Adrenal gland (tissue), 12 donors: ENCODE results near the gene LBH. TPM values are rescaled to one million over a fixed set of nuclear protein-coding genes. Genes with fewer than 3 reads are reported as not detected.

ENCODE experiments used
- DNase-seq, 7 donors: peaks; one replicate each; pipeline ENCODE4 v3.0.0-alpha.2; 2019 to 2020
- H3K27ac ChIP-seq, 5 donors: fragments of 200-600 bp; sonication (generic) in 4 of 5; 1 replicate in 3 of 5; 2 replicates in 2 of 5; pipeline versions ENCODE4 v1.5.1 to v1.8.0; 2016 to 2020; ENCODE audit warnings: mild to moderate bottlenecking in 1 of 5
- H3K27me3 ChIP-seq: fragments of 200-600 bp; 2 replicates; pipeline ENCODE4 v1.8.0; 2021
- H3K36me3 ChIP-seq, 2 donors: fragments of 200-600 bp; replicated peaks in 1 of 2; 1 replicate in 1 of 2; 2 replicates in 1 of 2; pipeline versions ENCODE4 v1.5.1 to v1.8.0; 2018 to 2022
- H3K4me1 ChIP-seq, 2 donors: fragments of 200-600 bp; replicated peaks in 1 of 2; 1 replicate in 1 of 2; 2 replicates in 1 of 2; pipeline versions ENCODE4 v1.5.1 to v1.8.0; 2018 to 2021
- H3K4me3 ChIP-seq, 4 donors: fragments of 200-600 bp; sonication (generic) in 3 of 4; one replicate each; pipeline ENCODE4 v1.5.1; 2016 to 2018
- H3K9me3 ChIP-seq, 3 donors: fragments of 200-600 bp; sonication (generic) in 1 of 3; replicated peaks in 1 of 3; 1 replicate in 2 of 3; 2 replicates in 1 of 3; pipeline versions ENCODE4 v1.5.1 to v1.8.0; 2016 to 2021
- CTCF ChIP-seq, 6 experiments: fragments of 450-650 bp in 4 of 6; fragments of 200-600 bp in 2 of 6; sonication (generic) in 1 of 6; IDR thresholded peaks; 1 replicate in 5 of 6; 2 replicates in 1 of 6; pipeline versions ENCODE4 v1.5.1 to v1.8.0; 2016 to 2021; ENCODE audit warnings: antibody characterized with exemption in 6 of 6, mild to moderate bottlenecking in 2 of 6, moderate library complexity in 1 of 6
- POLR2A ChIP-seq, 2 donors: fragments of 450-650 bp; IDR thresholded peaks; one replicate each; pipeline ENCODE4 v1.6.1; 2017; ENCODE audit warnings: antibody characterized with exemption in 2 of 2, mild to moderate bottlenecking in 2 of 2, moderate library complexity in 1 of 2
- whole genome bisulfite sequencing, 4 donors: extraction: QIAGEN DNeasy Blood & Tissue Kit in 2 of 4; methylation state at CpG; one replicate each; pipeline versions ENCODE4 v1.1.5 to v1.1.7; 2013 to 2017; 5-methylcytosine and 5-hydroxymethylcytosine counted together
- intact Hi-C, 2 donors: fragments of 100-400 bp; cut with DNase I; formaldehyde crosslinking; loops; one replicate each; pipeline versions ENCODE4 v1.14.1 to v1.15.0; 2022 to 2023
- polyA plus RNA-seq, 3 donors: library from polyadenylated mRNA; stranded (reverse); fragments of 200-250 nt in 2 of 3; fragments of 350-450 nt in 1 of 3; fragmentation: Illumina TruSeq in 1 of 3; extraction: RNeasy Lipid Tissue Mini Kit (QIAGEN cat#74804) in 1 of 3; gene quantifications; one replicate each; pipeline ENCODE4 v1.2.3, GENCODE V29; 2013 to 2014
- total RNA-seq, 9 donors: library from RNA; depleted of rRNA in 4 of 9; stranded (reverse); fragments of >200 nt in 4 of 9; fragments of 120-200 nt in 1 of 9; fragmentation: NEBNext Ultra II Directional in 1 of 9; extraction: Animal tissue kit (Norgen Biotek cat#: 25700) in 1 of 9; gene quantifications; one replicate each; pipeline versions ENCODE4 v1.1.0 to v1.2.4, GENCODE V29; 2013 to 2023
- donor health status: healthy with polysubstance abuse.
- donor health status: Bipolar disorder and iron deficiency.
- donor health status: DM: yes; HTN: yes; CAD: no.
- donor health status: DM: no; HTN: no; CAD: no.
- donor health status: DM: no; HTN: no; CAD: no.
- donor health status: DM: yes; HTN: yes; CAD: no.

Gene LBH
- total and polyA plus RNA-seq, 12 donors: 7.6 to 76.4 (median 11.4) TPM

- Histone ChIP-seq H3K27me3 (no peaks in the 10 kb centered on the region), H3K4me3 (no peak overlapping the region), H3K4me1 (no peaks in the 10 kb centered on the region), H3K36me3 (no peaks in the 10 kb centered on the region), H3K9me3 (no peaks in the 10 kb centered on the region), H3K27ac (no peak overlapping the region)
- WGBS, 4 donors: 78 to 87% (median 86%) methylated on average over 5 of the region's 5 CpGs
- no peak for TF ChIP-seq CTCF (IDR thresholded peaks at IDR 0.05)
- TF ChIP-seq POLR2A (IDR thresholded peaks at IDR 0.05): no peak
- intact Hi-C loops: no loop called here
- no peak for DNase-seq
These were observed 71.2 kb downstream of the LBH start for GRCh38 chr2:30302566-30302965.

GRCh38 chr2:30303095-30303494 is 71.8 kb downstream of the LBH start:
- Histone ChIP-seq H3K36me3 (no peaks in the 10 kb centered on the region), H3K4me1 (no peaks in the 10 kb centered on the region), H3K27me3 (no peaks in the 10 kb centered on the region), H3K9me3 (no peaks in the 10 kb centered on the region), H3K27ac (no peak overlapping the region), H3K4me3 (no peak overlapping the region)
- DNase-seq: no peak
- WGBS, 4 donors: 83 to 96% (median 90%) methylated on average over 11 of the region's 11 CpGs
- TF ChIP-seq POLR2A (IDR thresholded peaks at IDR 0.05) (no peak), CTCF (IDR thresholded peaks at IDR 0.05) (no peak)
- intact Hi-C loops: no loop called here

- TF ChIP-seq POLR2A (IDR thresholded peaks at IDR 0.05): no peak
- TF ChIP-seq CTCF (IDR thresholded peaks at IDR 0.05): no peak
- Histone ChIP-seq H3K9me3 (no peaks in the 10 kb centered on the region), H3K36me3 (no peaks in the 10 kb centered on the region), H3K27me3 (no peaks in the 10 kb centered on the region), H3K4me1 (no peaks in the 10 kb centered on the region), H3K27ac (no peak overlapping the region), H3K4me3 (no peak overlapping the region)
- no peak for DNase-seq
- intact Hi-C loops: no loop called here
These were observed 73.9 kb downstream of the LBH start for GRCh38 chr2:30305235-30305634.

GRCh38 chr2:30306522-30306921 is 75.2 kb downstream of the LBH start:
- Histone ChIP-seq H3K36me3 (no peaks in the 10 kb centered on the region), H3K27ac (no peak overlapping the region), H3K4me3 (no peak overlapping the region), H3K9me3 (no peaks in the 10 kb centered on the region), H3K27me3 (no peaks in the 10 kb centered on the region), H3K4me1 (no peaks in the 10 kb centered on the region)
- intact Hi-C loops: no loop called here
- 90 to 99% (median 93%) methylated on average over 2 to 4 of the region's 4 CpGs for WGBS, 4 donors
- TF ChIP-seq CTCF (IDR thresholded peaks at IDR 0.05) (no peak), POLR2A (IDR thresholded peaks at IDR 0.05) (no peak)
- DNase-seq: no peak
